Tibial artery (tissue), 4 donors: ENCODE measurements around the gene CARMIL1.
"Not testable (repeated sequence)": the region's sequence is repeated elsewhere in the genome, so short reads cannot be mapped to it uniquely, and the experiment has no call there.

ENCODE experiments used
- DNase-seq, 2 donors: peaks; one replicate each; pipeline ENCODE4 v3.0.0-alpha.2; 2019
- H3K27ac ChIP-seq, 2 donors: fragments of 200-600 bp; sonication (generic) in 1 of 2; 1 replicate in 1 of 2; 2 replicates in 1 of 2; pipeline ENCODE4 v1.5.1; 2018 to 2019; ENCODE audit warnings: mild to moderate bottlenecking in 1 of 2
- H3K27me3 ChIP-seq, 2 donors: fragments of 200-600 bp; sonication (generic) in 1 of 2; one replicate each; pipeline versions ENCODE4 v1.5.1 to v1.6.0; 2016 to 2019
- H3K36me3 ChIP-seq, 3 donors: fragments of 200-600 bp; sonication (generic) in 2 of 3; one replicate each; pipeline ENCODE4 v1.5.1; 2016 to 2019; ENCODE audit warnings: mild to moderate bottlenecking in 2 of 3
- H3K4me1 ChIP-seq, 4 donors: fragments of 200-600 bp; sonication (generic) in 2 of 4; 1 replicate in 3 of 4; 2 replicates in 1 of 4; pipeline ENCODE4 v1.5.1; 2016 to 2019
- H3K4me3 ChIP-seq, 2 donors: fragments of 200-600 bp; sonication (generic) in 1 of 2; 1 replicate in 1 of 2; 2 replicates in 1 of 2; pipeline ENCODE4 v1.5.1; 2018 to 2019; ENCODE audit warnings: mild to moderate bottlenecking in 2 of 2
- H3K9me3 ChIP-seq, 3 donors: fragments of 200-600 bp; sonication (generic) in 1 of 3; one replicate each; pipeline ENCODE4 v1.5.1; 2016 to 2019
- CTCF ChIP-seq, 2 experiments: fragments of 200-600 bp in 1 of 2; fragments of 450-650 bp in 1 of 2; IDR thresholded peaks; one replicate each; pipeline ENCODE4 v1.5.1; 2017 to 2019; ENCODE audit warnings: antibody characterized with exemption in 2 of 2, mild to moderate bottlenecking in 1 of 2, moderate library complexity in 1 of 2
- intact Hi-C: fragments of 100-400 bp; cut with DNase I; formaldehyde crosslinking; loops from one replicate; pipeline ENCODE4 v1.15.0; 2023; ENCODE audit warnings: low total_unique reads

CARMIL1 gene

GRCh38 chr6:25579902-25580495 lies 300.8 kb downstream of the CARMIL1 start:
- DNase-seq, result no peak
- Histone ChIP-seq H3K27ac (no peak overlapping the region), H3K4me3 (no peak overlapping the region), H3K27me3 (no peaks in the 10 kb centered on the region), H3K36me3 (peaks cover 27 to 35% (median 34%) of the 10 kb centered on the region in 3 donors), H3K9me3 (no peaks in the 10 kb centered on the region), H3K4me1 (no peaks in the 10 kb centered on the region)
- intact Hi-C loops, result no loop called here
- no peak for TF ChIP-seq CTCF (IDR thresholded peaks at IDR 0.05)

- intact Hi-C loops, result no loop called here
- Histone ChIP-seq H3K4me3 (no peak overlapping the region), H3K27me3 (no peaks in the 10 kb centered on the region), H3K36me3 (peaks cover 27 to 36% (median 34%) of the 10 kb centered on the region in 3 donors), H3K9me3 (no peaks in the 10 kb centered on the region), H3K27ac (no peak overlapping the region), H3K4me1 (no peaks in the 10 kb centered on the region)
- no peak for DNase-seq
- no peak for TF ChIP-seq CTCF (IDR thresholded peaks at IDR 0.05)
Measured at GRCh38 chr6:25582101-25582500, 302.9 kb downstream of the CARMIL1 start.

GRCh38 chr6:25583099-25583498 lies 303.9 kb downstream of the CARMIL1 start:
- intact Hi-C loops, result no loop called here
- no peak for TF ChIP-seq CTCF (IDR thresholded peaks at IDR 0.05)
- H3K36me3 ChIP-seq, result peaks cover 32 to 41% (median 35%) of the 10 kb centered on the region in 3 donors
- DNase-seq, result no peak
- H3K4me1 ChIP-seq, result no peaks in the 10 kb centered on the region
- no peaks in the 10 kb centered on the region for H3K9me3 ChIP-seq
- H3K27ac ChIP-seq, result no peak overlapping the region
- H3K4me3 ChIP-seq, result no peak overlapping the region
- no peaks in the 10 kb centered on the region for H3K27me3 ChIP-seq

- no peak for TF ChIP-seq CTCF (IDR thresholded peaks at IDR 0.05)
- Histone ChIP-seq H3K27me3 (no peaks in the 10 kb centered on the region), H3K4me3 (no peak overlapping the region), H3K9me3 (no peaks in the 10 kb centered on the region), H3K4me1 (no peaks in the 10 kb centered on the region), H3K36me3 (peaks cover 38 to 49% (median 41%) of the 10 kb centered on the region in 3 donors), H3K27ac (no peak overlapping the region)
- no peak for DNase-seq
- intact Hi-C loops, result no loop called here
Measured at GRCh38 chr6:25583906-25584305, 304.7 kb downstream of the CARMIL1 start.

GRCh38 chr6:25585225-25585624 lies 306.1 kb downstream of the CARMIL1 start:
- Histone ChIP-seq H3K27me3 (no peaks in the 10 kb centered on the region), H3K4me1 (no peaks in the 10 kb centered on the region), H3K36me3 (peaks cover 41 to 55% (median 44%) of the 10 kb centered on the region in 3 donors), H3K9me3 (no peaks in the 10 kb centered on the region), H3K4me3 (no peak overlapping the region), H3K27ac (no peak overlapping the region)
- no peak for DNase-seq
- intact Hi-C loops, result no loop called here
- TF ChIP-seq CTCF (IDR thresholded peaks at IDR 0.05), result no peak

- H3K27ac ChIP-seq, H3K4me1 ChIP-seq, DNase-seq, intact Hi-C loops, H3K4me3 ChIP-seq, H3K27me3 ChIP-seq, H3K9me3 ChIP-seq: not testable (repeated sequence)
- peaks cover 42 to 49% (median 43%) of the 10 kb centered on the region in 3 donors for H3K36me3 ChIP-seq
Measured at GRCh38 chr6:25586119-25586518, 306.9 kb downstream of the CARMIL1 start.
